Measurements from ENCODE around the gene MYCN. TPM values are rescaled to one million over a fixed set of nuclear protein-coding genes. Genes with fewer than 3 reads are reported as not detected.
"Not testable (repeated sequence)": the region's sequence is repeated elsewhere in the genome, so short reads cannot be mapped to it uniquely, and the experiment has no call there.

Gene MYCN
- total and polyA plus RNA-seq, 12 donors = 0.24 to 2.2 (median 1.0) TPM

- Histone ChIP-seq H3K4me3 (no peak overlapping the region), H3K27ac (no peak overlapping the region), H3K4me1 (replicated peaks in 1 of 2) (no peaks in the 10 kb centered on the region), H3K27me3 (no peaks in the 10 kb centered on the region), H3K9me3 (replicated peaks in 1 of 3) (no peaks in the 10 kb centered on the region), H3K36me3 (replicated peaks in 1 of 2) (no peaks in the 10 kb centered on the region)
- no peak for DNase-seq
- 76 to 87% (median 84%) methylated on average over 7 of the region's 7 CpGs for WGBS, 4 donors
- intact Hi-C loops (cut with DNase I) = no loop called here
- TF ChIP-seq CTCF (IDR thresholded peaks at IDR 0.05) (no peak), POLR2A (IDR thresholded peaks at IDR 0.05) (no peak)
Measured at GRCh38 chr2:15926252-15926651, 14.1 kb upstream of the MYCN start.

GRCh38 chr2:15927551-15928218, 12.7 kb upstream of the MYCN start:
- Histone ChIP-seq H3K4me3 (no peak overlapping the region), H3K27me3 (no peaks in the 10 kb centered on the region), H3K36me3 (replicated peaks in 1 of 2) (no peaks in the 10 kb centered on the region), H3K27ac (no peak overlapping the region), H3K4me1 (replicated peaks in 1 of 2) (no peaks in the 10 kb centered on the region), H3K9me3 (replicated peaks in 1 of 3) (no peaks in the 10 kb centered on the region)
- no peak for DNase-seq
- TF ChIP-seq CTCF (IDR thresholded peaks at IDR 0.05) (no peak), POLR2A (IDR thresholded peaks at IDR 0.05) (no peak)
- WGBS, 4 donors = 81 to 89% (median 86%) methylated on average over 11 of the region's 11 CpGs
- intact Hi-C loops (cut with DNase I) = no loop called here

GRCh38 chr2:15929008-15929407, 11.3 kb upstream of the MYCN start:
- intact Hi-C loops (cut with DNase I); H3K9me3 ChIP-seq (replicated peaks in 1 of 3); H3K36me3 ChIP-seq (replicated peaks in 1 of 2); H3K4me1 ChIP-seq (replicated peaks in 1 of 2); H3K27me3 ChIP-seq; DNase-seq; H3K4me3 ChIP-seq; H3K27ac ChIP-seq: not testable (repeated sequence)
- WGBS, 4 donors = 85 to 96% (median 93%) methylated on average over 3 of the region's 3 CpGs

DNA sequence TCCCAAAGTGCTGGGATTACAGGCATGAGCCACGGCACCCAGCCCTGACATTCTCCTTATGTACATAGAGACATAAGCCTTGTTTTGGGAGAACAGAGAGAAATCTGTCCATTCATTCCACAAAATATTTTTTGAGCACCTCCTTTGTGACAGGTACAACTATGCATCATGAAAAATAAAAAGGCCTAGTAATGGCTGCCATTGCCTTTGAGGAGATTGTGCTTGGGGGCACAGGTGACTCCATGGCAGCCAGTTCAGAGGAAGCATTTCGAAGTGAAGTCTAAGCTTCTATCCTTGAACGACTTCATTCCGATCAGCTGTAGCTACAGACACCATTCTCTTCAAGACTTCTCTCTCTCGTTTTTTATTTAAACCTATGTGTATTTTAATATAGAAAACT, 10.5 kb upstream of the MYCN start:
- no peaks in the 10 kb centered on the region for H3K4me1 ChIP-seq (replicated peaks in 1 of 2)
- intact Hi-C loops (cut with DNase I) = loop anchor here in 1 of 2 donors (10.0 kb wide), 1 partner anchor 295 kb away; no protein-coding TSS in a partner anchor

More for the DNA sequence above, 10.5 kb upstream of the MYCN start:
- no peak for TF ChIP-seq CTCF (IDR thresholded peaks at IDR 0.05)
- TF ChIP-seq POLR2A (IDR thresholded peaks at IDR 0.05) = no peak
- Histone ChIP-seq H3K27me3 (no peaks in the 10 kb centered on the region), H3K4me3 (no peak overlapping the region), H3K36me3 (replicated peaks in 1 of 2) (no peaks in the 10 kb centered on the region), H3K9me3 (replicated peaks in 1 of 3) (no peaks in the 10 kb centered on the region), H3K27ac (no peak overlapping the region)
- DNase-seq = no peak
- WGBS, 4 donors = 79 to 89% (median 83%) methylated on average over 5 of the region's 5 CpGs
